Activated naive CD4-positive, alpha-beta T cell treated with anti-CD3 and anti-CD28 coated beads, Interleukin-2, amount 50 U/mL, for 72 hours (primary cell): Measurements from ENCODE around the gene PAPPA. TPM values are rescaled to one million over a fixed set of nuclear protein-coding genes. Genes with fewer than 3 reads are reported as not detected.

Experiments used
- ATAC-seq, 2 donors: fragments of 150-1000 bp; cut with Tn5 transposase; 2 replicates each; pipeline ENCODE4 v1.10.0; 2021; ENCODE audit warnings: mild to moderate bottlenecking in 2 of 2, moderate library complexity in 2 of 2
- DNase-seq, 2 donors: peaks; one replicate each; pipeline ENCODE4 v3.0.0; 2021 to 2022; ENCODE audit warnings: low spot score in 2 of 2
- H3K27ac Mint-ChIP-seq, 2 donors: one replicate each; pipeline ENCODE4 v1.8.0; 2022; ENCODE audit warnings: mild to moderate bottlenecking in 2 of 2, mixed read lengths in 2 of 2
- H3K36me3 Mint-ChIP-seq, 2 donors: one replicate each; pipeline ENCODE4 v1.8.0; 2022; ENCODE audit warnings: mixed read lengths in 2 of 2
- H3K9me3 Mint-ChIP-seq, 2 donors: one replicate each; pipeline ENCODE4 v1.8.0; 2022; ENCODE audit warnings: mixed read lengths in 2 of 2
- total RNA-seq, 2 donors: library from RNA; stranded (reverse); gene quantifications; one replicate each; pipeline ENCODE4 v1.2.3, GENCODE V29; 2022

Gene PAPPA
- under 1 TPM; 0.30 to 0.37 TPM for total RNA-seq

- DNase-seq (no peak), ATAC-seq (no peak)
- Mint-ChIP-seq H3K27ac (no peak within 1 kb of the TSS), H3K36me3 (peaks cover 0 to 9% of the 10 kb centered on the region in 2 donors), H3K9me3 (no peaks in the 10 kb centered on the region)
Measured at GRCh38 chr9:116153765-116154333, at the start of gene PAPPA. Gene PAPPA (plus strand): TSS chr9:116153791. CDS start chr9:116154173, 382 bp downstream.

DNA sequence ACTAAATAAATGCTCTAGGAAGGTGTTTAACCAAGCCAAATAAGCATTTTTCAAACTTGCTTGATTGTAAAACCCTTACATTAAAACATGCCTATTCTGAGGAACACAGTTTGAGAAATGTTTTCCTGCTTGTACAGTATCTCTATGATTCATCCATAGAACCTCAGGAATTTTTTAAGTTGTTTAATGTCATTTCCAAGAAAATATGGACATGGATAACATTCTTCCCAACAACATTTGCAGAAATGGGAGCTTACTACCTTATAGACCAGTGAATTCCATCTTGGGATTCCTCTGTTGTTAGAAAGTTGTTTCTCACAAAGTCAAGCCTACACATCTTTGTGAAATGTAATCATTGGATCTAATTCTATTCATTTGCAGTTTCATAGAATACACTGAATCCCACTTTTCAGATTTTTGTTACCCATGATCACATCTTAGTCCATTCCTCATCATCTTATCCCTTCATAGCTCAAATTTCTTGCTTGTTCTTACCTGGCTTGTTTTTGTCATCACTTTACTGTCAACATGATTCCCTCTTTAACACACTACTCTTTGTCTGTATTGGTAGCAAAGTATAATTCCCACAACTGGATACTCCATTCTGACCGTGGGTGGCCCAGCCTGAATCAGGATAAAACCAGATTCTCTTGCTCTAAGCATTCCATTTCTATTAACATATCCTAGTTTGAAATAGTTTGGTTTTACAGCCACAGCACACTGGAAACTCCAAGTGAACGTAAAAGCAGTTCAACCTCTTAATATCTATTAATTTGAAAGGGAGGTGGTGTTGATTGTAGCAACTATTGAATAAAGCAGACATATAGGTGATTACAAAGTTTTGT lies 49.4 kb upstream of the PAPPA start:
- H3K27ac Mint-ChIP-seq = no peak overlapping the region
- no peaks in the 10 kb centered on the region for H3K36me3 Mint-ChIP-seq
- DNase-seq (no peak), ATAC-seq (no peak)
- H3K9me3 Mint-ChIP-seq = peaks cover 0 to 13% of the 10 kb centered on the region in 2 donors

DNA sequence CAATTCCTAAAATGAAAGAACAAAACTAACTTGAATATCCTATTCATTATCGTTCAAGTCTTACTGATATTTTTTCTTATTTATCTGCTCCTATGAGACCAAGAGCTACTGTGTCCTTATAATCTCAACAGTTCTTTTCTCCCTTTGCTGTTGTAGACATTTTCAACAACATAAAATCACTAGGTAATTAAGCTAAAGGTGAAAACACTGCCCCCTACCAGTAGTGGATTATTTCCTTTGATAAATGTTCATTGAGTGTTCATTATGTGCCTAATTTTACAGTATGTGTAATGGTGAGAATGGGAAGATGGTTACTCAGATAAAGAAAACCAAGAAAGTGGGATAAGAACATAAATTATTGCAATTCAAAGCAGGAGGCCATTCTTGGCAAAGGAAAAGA lies 41.4 kb upstream of the PAPPA start:
- Mint-ChIP-seq H3K36me3 (no peaks in the 10 kb centered on the region), H3K9me3 (peaks cover 9 to 14% of the 10 kb centered on the region in 2 donors), H3K27ac (no peak overlapping the region)
- DNase-seq (no peak), ATAC-seq (no peak)

- H3K9me3 Mint-ChIP-seq = peaks cover 19 to 26% of the 10 kb centered on the region in 2 donors
- ATAC-seq (no peak), DNase-seq (no peak)
- peaks cover 0 to under 1% of the 10 kb centered on the region in 2 donors for H3K36me3 Mint-ChIP-seq
- no peak overlapping the region for H3K27ac Mint-ChIP-seq
Measured at GRCh38 chr9:116115761-116116353, 37.7 kb upstream of the PAPPA start.

GRCh38 chr9:116116393-116116792 lies 37.2 kb upstream of the PAPPA start:
- Mint-ChIP-seq H3K36me3 (peaks cover 0 to 4% of the 10 kb centered on the region in 2 donors), H3K27ac (no peak overlapping the region), H3K9me3 (peaks cover 23 to 32% of the 10 kb centered on the region in 2 donors)
- ATAC-seq (no peak), DNase-seq (no peak)

GRCh38 chr9:116123171-116123570 lies 30.4 kb upstream of the PAPPA start:
- Mint-ChIP-seq H3K36me3 (peaks cover 0 to 9% of the 10 kb centered on the region in 2 donors), H3K27ac (no peak overlapping the region), H3K9me3 (peaks cover 21 to 24% of the 10 kb centered on the region in 2 donors)
- ATAC-seq = no peak
- DNase-seq = no peak

DNA sequence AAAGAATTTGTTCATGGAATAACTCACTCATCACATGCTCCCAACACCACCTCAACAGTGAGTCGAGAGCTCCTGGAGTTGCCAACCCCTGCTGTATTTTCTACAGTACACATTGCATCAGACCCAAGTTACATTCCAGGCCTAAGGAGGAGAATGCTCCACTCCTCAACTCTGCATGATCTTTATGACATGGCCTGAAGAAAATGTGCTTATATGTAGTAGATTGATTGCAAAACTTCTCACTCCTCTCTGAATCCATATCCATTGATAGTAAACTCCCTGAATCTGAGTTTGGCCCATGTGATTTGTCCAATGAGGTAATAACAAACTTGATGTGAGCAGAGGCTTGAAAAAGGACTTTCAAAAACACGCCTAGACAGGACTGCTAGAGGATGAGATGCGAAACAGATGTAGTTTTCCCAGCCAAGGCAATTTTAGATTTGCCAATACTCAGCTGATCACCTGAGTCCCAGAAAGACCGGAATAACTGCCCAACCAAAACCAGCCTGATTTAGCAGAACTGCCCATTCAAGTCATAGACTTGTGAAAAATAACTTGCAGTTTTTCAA lies 29.0 kb upstream of the PAPPA start:
- H3K9me3 Mint-ChIP-seq = peaks cover 24 to 25% of the 10 kb centered on the region in 2 donors
- H3K27ac Mint-ChIP-seq = no peak overlapping the region
- DNase-seq (no peak), ATAC-seq (no peak)
- peaks cover 0 to 17% of the 10 kb centered on the region in 2 donors for H3K36me3 Mint-ChIP-seq

DNA sequence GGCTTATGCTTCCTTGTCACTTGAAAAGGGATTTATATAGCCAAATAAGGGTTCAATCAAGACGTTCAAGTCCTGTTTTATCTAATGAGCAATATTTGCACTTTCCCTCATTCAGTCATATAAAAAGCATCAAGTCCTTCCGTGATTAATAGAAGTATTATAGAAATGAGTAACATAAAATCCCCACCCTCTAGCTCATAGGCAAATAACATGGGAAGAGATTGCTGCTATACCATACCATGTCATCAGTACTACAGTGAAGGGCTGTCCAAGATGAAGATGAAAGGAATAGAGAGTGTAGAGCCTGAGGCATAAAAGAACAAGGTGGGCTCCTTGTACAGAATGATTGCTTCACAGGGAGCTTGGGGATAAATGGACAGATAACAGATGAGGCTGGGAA lies 20.4 kb upstream of the PAPPA start:
- ATAC-seq = peak in 1 of 2 donors; percentile 78
- Mint-ChIP-seq H3K27ac (no peak overlapping the region), H3K9me3 (peaks cover 20 to 27% of the 10 kb centered on the region in 2 donors), H3K36me3 (peaks cover 0 to 7% of the 10 kb centered on the region in 2 donors)
- no peak for DNase-seq

DNA sequence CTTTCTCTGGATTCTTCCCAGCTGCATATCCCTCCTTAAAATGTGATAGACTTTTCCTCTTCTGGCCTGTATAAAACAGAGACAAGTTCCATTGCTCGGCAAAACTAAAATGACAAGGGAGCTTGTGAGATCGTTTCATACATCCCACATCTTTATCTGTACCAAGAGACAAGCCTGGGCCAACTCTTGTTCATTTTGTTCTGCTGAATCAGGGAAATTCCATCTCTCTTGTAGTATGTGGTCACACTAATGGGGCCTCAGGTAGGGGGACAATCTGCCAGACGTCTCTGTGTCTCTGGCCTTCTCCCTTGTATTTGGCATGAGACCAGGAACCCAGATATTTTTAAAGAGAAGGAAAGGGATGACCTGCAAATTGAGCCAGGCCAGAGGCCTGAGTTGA lies 18.6 kb upstream of the PAPPA start:
- Mint-ChIP-seq H3K36me3 (no peaks in the 10 kb centered on the region), H3K27ac (no peak overlapping the region), H3K9me3 (peaks cover 14 to 24% of the 10 kb centered on the region in 2 donors)
- ATAC-seq (no peak), DNase-seq (no peak)

GRCh38 chr9:116137010-116137409 lies 16.6 kb upstream of the PAPPA start:
- no peak for DNase-seq
- H3K9me3 Mint-ChIP-seq = peaks cover 8 to 18% of the 10 kb centered on the region in 2 donors
- no peak for ATAC-seq
- no peak overlapping the region for H3K27ac Mint-ChIP-seq
- H3K36me3 Mint-ChIP-seq = no peaks in the 10 kb centered on the region

- H3K27ac Mint-ChIP-seq = no peak overlapping the region
- ATAC-seq (no peak), DNase-seq (no peak)
- no peaks in the 10 kb centered on the region for H3K36me3 Mint-ChIP-seq
- peaks cover 8 to 18% of the 10 kb centered on the region in 2 donors for H3K9me3 Mint-ChIP-seq
Measured at GRCh38 chr9:116137581-116137980, 16.0 kb upstream of the PAPPA start.

GRCh38 chr9:116141864-116142561 lies 11.6 kb upstream of the PAPPA start:
- ATAC-seq = no peak
- no peak for DNase-seq
- Mint-ChIP-seq H3K36me3 (peaks cover 0 to 4% of the 10 kb centered on the region in 2 donors), H3K27ac (no peak overlapping the region), H3K9me3 (peaks cover 4 to 18% of the 10 kb centered on the region in 2 donors)

- ATAC-seq (no peak), DNase-seq (no peak)
- peaks cover 0 to 11% of the 10 kb centered on the region in 2 donors for H3K9me3 Mint-ChIP-seq
- peaks cover 0 to 4% of the 10 kb centered on the region in 2 donors for H3K36me3 Mint-ChIP-seq
- H3K27ac Mint-ChIP-seq = no peak overlapping the region
Measured at GRCh38 chr9:116142706-116143492, 10.7 kb upstream of the PAPPA start.

DNA sequence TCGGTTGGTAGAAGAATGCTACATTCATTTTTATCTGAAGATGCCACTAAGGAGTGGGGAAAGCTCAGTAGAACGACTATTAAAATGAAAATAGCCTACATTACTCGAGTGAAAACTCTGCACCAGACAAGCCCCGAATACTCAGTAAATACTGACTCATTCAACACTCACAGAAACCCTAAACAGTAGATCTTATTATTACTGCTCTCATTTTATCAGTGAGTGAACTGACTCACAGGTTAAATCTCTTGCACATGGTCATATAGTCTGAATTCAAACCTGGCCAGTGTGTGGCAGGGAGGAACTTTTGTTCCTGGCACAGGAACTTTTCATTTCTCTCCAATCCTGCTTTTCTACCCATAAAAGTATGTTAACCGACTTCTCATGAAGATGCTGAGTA lies 9.6 kb upstream of the PAPPA start:
- DNase-seq (no peak), ATAC-seq (no peak)
- Mint-ChIP-seq H3K36me3 (peaks cover 0 to 4% of the 10 kb centered on the region in 2 donors), H3K27ac (no peak overlapping the region), H3K9me3 (peaks cover 0 to 9% of the 10 kb centered on the region in 2 donors)

DNA sequence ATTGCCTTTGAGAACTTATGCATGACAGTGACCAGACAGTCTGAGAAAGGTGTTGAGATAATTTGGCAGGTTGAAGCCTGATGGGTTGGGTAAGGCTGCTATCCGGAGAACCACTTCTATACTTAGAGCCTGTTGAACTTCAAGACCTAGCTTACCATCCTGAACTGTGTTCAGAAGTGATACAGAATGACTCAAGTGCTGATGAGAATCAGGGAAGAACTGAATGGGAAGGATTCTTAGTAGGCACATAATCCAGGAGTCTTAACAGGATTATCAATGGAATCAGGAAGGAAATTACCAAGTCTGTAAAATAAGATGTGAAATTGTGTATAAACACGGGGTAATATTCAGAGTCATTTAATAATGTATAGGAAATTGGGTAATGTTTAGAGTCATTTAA lies 9.0 kb upstream of the PAPPA start:
- Mint-ChIP-seq H3K9me3 (peaks cover 0 to 4% of the 10 kb centered on the region in 2 donors), H3K27ac (no peak overlapping the region), H3K36me3 (peaks cover 0 to 4% of the 10 kb centered on the region in 2 donors)
- DNase-seq = no peak
- ATAC-seq = no peak

GRCh38 chr9:116145036-116145435 lies 8.6 kb upstream of the PAPPA start:
- DNase-seq = no peak
- ATAC-seq = no peak
- Mint-ChIP-seq H3K9me3 (peaks cover 0 to 4% of the 10 kb centered on the region in 2 donors), H3K36me3 (peaks cover 0 to 4% of the 10 kb centered on the region in 2 donors), H3K27ac (no peak overlapping the region)
